H1 (cell line): ENCODE measurements around the gene ZNF777. TPM values are rescaled to one million over a fixed set of nuclear protein-coding genes. Genes with fewer than 3 reads are reported as not detected.

Experiments
- CTCF ChIA-PET: fragments of 300-600 bp; sonication (Branson Sonifier 250); formaldehyde crosslinking; loops from one replicate; lab custom pipeline; 2021; ENCODE audit not compliant: partially characterized antibody; lab: Charles Lee
- POLR2A ChIA-PET: fragments of 300-600 bp; sonication (Branson Sonifier 250); formaldehyde crosslinking; loops from one replicate; lab custom pipeline; 2021; ENCODE audit warnings: inconsistent platforms; ENCODE audit not compliant: partially characterized antibody; lab: Charles Lee
- DNase-seq, 2 experiments: peaks; one replicate each; pipeline versions ENCODE4 v3.0.0 to v3.0.0-alpha.2; 2010 to 2022; ENCODE audit warnings: low spot score in 2 of 2, low read depth in 1 of 2, mixed read lengths in 1 of 2
- FAIRE-seq: peaks from 2 replicates; lab custom pipeline; 2011; peaks lifted over from hg19 to GRCh38; lab: Jason Lieb, UNC
- H2AFZ ChIP-seq: 2 replicates; pipeline ENCODE4 v1.8.1; 2012; ENCODE audit warnings: low read length, inconsistent platforms
- H2AK5ac ChIP-seq: 2 replicates; pipeline ENCODE4 v1.6.1; 2013; ENCODE audit warnings: low read depth, low read length
- H2BK120ac ChIP-seq: replicated peaks from 2 replicates; pipeline ENCODE3; 2013; ENCODE audit warnings: low read depth, low read length, inconsistent platforms
- H2BK12ac ChIP-seq: 2 replicates; pipeline ENCODE4 v1.6.1; 2013; ENCODE audit warnings: low read depth, low read length
- H2BK15ac ChIP-seq: 2 replicates; pipeline ENCODE4 v1.6.1; 2013; ENCODE audit warnings: low read length
- H2BK20ac ChIP-seq: 2 replicates; pipeline ENCODE4 v1.6.1; 2013; ENCODE audit warnings: low read length
- H2BK5ac ChIP-seq: 2 replicates; pipeline ENCODE4 v1.6.1; 2013; ENCODE audit warnings: low read depth, low read length
- H3K14ac ChIP-seq: 2 replicates; pipeline ENCODE4 v1.6.1; 2013; ENCODE audit warnings: inconsistent platforms; ENCODE audit not compliant: insufficient read length
- H3K18ac ChIP-seq: 2 replicates; pipeline ENCODE4 v1.6.1; 2013; ENCODE audit warnings: low read length; ENCODE audit errors: extremely low read depth
- H3K23ac ChIP-seq: 2 replicates; pipeline ENCODE4 v1.6.1; 2013; ENCODE audit warnings: inconsistent platforms; ENCODE audit not compliant: insufficient read length
- H3K23me2 ChIP-seq: 2 replicates; pipeline ENCODE4 v1.6.1; 2013; ENCODE audit warnings: low read depth, low read length
- H3K27ac ChIP-seq: 2 replicates; pipeline ENCODE4 v1.6.1; 2011; ENCODE audit warnings: low read depth, low read length, inconsistent platforms
- H3K27me3 ChIP-seq, 4 experiments: replicated peaks in 1 of 4; 1 replicate in 1 of 4; 2 replicates in 3 of 4; pipeline versions ENCODE4 v1.6.1 to v1.8.1; 2011 to 2013; ENCODE audit warnings: low read length in 3 of 4, mild to moderate bottlenecking in 3 of 4, inconsistent platforms in 2 of 4, mixed read lengths in 2 of 4, moderate library complexity in 1 of 4; ENCODE audit not compliant: control insufficient read depth in 3 of 4, insufficient read depth in 3 of 4; ENCODE audit errors: extremely low read depth in 1 of 4
- H3K36me3 ChIP-seq, 4 experiments: 2 replicates each; pipeline versions ENCODE4 v1.6.1 to v1.8.1; 2011 to 2013; ENCODE audit warnings: mild to moderate bottlenecking in 4 of 4, low read length in 3 of 4, moderate library complexity in 2 of 4, control low read depth in 1 of 4, inconsistent platforms in 1 of 4; ENCODE audit not compliant: insufficient read depth in 4 of 4, control insufficient read depth in 2 of 4
- H3K4ac ChIP-seq: replicated peaks from 2 replicates; pipeline ENCODE3; 2013; ENCODE audit warnings: low read length, low read depth, mixed read lengths, inconsistent platforms; ENCODE audit not compliant: insufficient read length
- H3K4me1 ChIP-seq, 4 experiments: replicated peaks in 1 of 4; 1 replicate in 1 of 4; 2 replicates in 3 of 4; pipeline versions ENCODE4 v1.6.1 to v1.8.1; 2011 to 2013; ENCODE audit warnings: low read length in 3 of 4, inconsistent platforms in 2 of 4, mixed read lengths in 1 of 4; ENCODE audit not compliant: insufficient read depth in 4 of 4, control insufficient read depth in 3 of 4
- H3K4me2 ChIP-seq, 2 experiments: 2 replicates each; pipeline versions ENCODE4 v1.6.1 to v1.8.1; 2011 to 2013; ENCODE audit warnings: low read depth in 2 of 2, low read length in 2 of 2, control low read depth in 1 of 2, inconsistent platforms in 1 of 2, mild to moderate bottlenecking in 1 of 2; ENCODE audit not compliant: insufficient read depth in 1 of 2
- H3K4me3 ChIP-seq, 4 experiments: fragments of 200-600, 300-600 bp in 1 of 4; sonication (generic), shearing (Covaris generic), sonication (Bioruptor Twin) in 1 of 4; 2 replicates each; pipeline versions ENCODE4 v1.5.1 to v1.8.1; 2011 to 2016; ENCODE audit warnings: low read length in 4 of 4, low read depth in 3 of 4, control low read depth in 2 of 4, inconsistent platforms in 2 of 4, mild to moderate bottlenecking in 2 of 4, mixed read lengths in 1 of 4, moderate library complexity in 1 of 4; ENCODE audit not compliant: insufficient read depth in 2 of 4; ENCODE audit errors: extremely low read depth in 1 of 4
- H3K56ac ChIP-seq: replicated peaks from 2 replicates; pipeline ENCODE3; 2013; ENCODE audit warnings: low read depth, mild to moderate bottlenecking, mixed read lengths, low read length, inconsistent platforms; ENCODE audit not compliant: insufficient read length
- H3K79me1 ChIP-seq: 2 replicates; pipeline ENCODE4 v1.6.1; 2013; ENCODE audit warnings: low read depth, low read length, control low read depth
- H3K79me2 ChIP-seq, 2 experiments: 2 replicates each; pipeline versions ENCODE4 v1.6.1 to v1.8.1; 2012 to 2013; ENCODE audit warnings: low read length in 2 of 2, mild to moderate bottlenecking in 2 of 2, inconsistent platforms in 1 of 2; ENCODE audit not compliant: insufficient read depth in 2 of 2, control insufficient read depth in 1 of 2
- H3K9ac ChIP-seq, 4 experiments: replicated peaks in 1 of 4; 1 replicate in 1 of 4; 2 replicates in 3 of 4; pipeline versions ENCODE4 v1.6.1 to v1.8.1; 2011 to 2013; ENCODE audit warnings: low read depth in 3 of 4, low read length in 3 of 4, control low read depth in 2 of 4, mild to moderate bottlenecking in 2 of 4, moderate library complexity in 2 of 4, inconsistent platforms in 1 of 4; ENCODE audit errors: extremely low read depth in 1 of 4
- H3K9me3 ChIP-seq, 2 experiments: 2 replicates each; pipeline versions ENCODE4 v1.6.1 to v1.8.1; 2012 to 2013; ENCODE audit warnings: mild to moderate bottlenecking in 2 of 2, moderate library complexity in 2 of 2, control low read depth in 1 of 2, inconsistent platforms in 1 of 2, low read depth in 1 of 2, low read length in 1 of 2, mixed read lengths in 1 of 2; ENCODE audit not compliant: insufficient read depth in 2 of 2
- H4K20me1 ChIP-seq, 2 experiments: replicated peaks in 1 of 2; 2 replicates each; pipeline versions ENCODE3 to v1.8.1; 2011 to 2013; ENCODE audit warnings: inconsistent platforms in 2 of 2, low read length in 2 of 2, mild to moderate bottlenecking in 1 of 2; ENCODE audit not compliant: insufficient read depth in 2 of 2, control insufficient read depth in 1 of 2
- H4K5ac ChIP-seq: 2 replicates; pipeline ENCODE4 v1.6.1; 2013; ENCODE audit warnings: low read length, low read depth, mixed read lengths, inconsistent platforms; ENCODE audit not compliant: insufficient read length
- H4K8ac ChIP-seq: 2 replicates; pipeline ENCODE4 v1.8.0; 2013; ENCODE audit warnings: mild to moderate bottlenecking, moderate library complexity, low read length, inconsistent platforms; ENCODE audit not compliant: insufficient read depth; ENCODE audit errors: extremely low read depth
- H4K91ac ChIP-seq: replicated peaks from 2 replicates; pipeline ENCODE3; 2013; ENCODE audit warnings: low read length, mixed read lengths, inconsistent platforms; ENCODE audit not compliant: insufficient read length
- ASH2L ChIP-seq: fragments of 200-600, 300-600 bp; sonication (generic); IDR thresholded peaks from one replicate; pipeline ENCODE4 v1.7.1; 2017; ENCODE audit warnings: low read length
- ATF3 ChIP-seq: IDR thresholded peaks from 2 replicates; pipeline ENCODE4 v1.6.1; 2011; ENCODE audit warnings: low read depth, mild to moderate bottlenecking, low read length; ENCODE audit not compliant: insufficient read depth
- BRCA1 ChIP-seq: IDR thresholded peaks from 2 replicates; pipeline ENCODE4 v1.6.1; 2012; ENCODE audit warnings: low read depth, low read length, improper control_type of control experiment
- GABPA ChIP-seq: IDR thresholded peaks from 2 replicates; pipeline ENCODE4 v1.6.1; 2011; ENCODE audit warnings: mild to moderate bottlenecking, low read length, moderate library complexity, borderline replicate concordance; ENCODE audit not compliant: insufficient read depth
- NRF1 ChIP-seq: IDR thresholded peaks from 2 replicates; pipeline ENCODE4 v1.6.1; 2011; ENCODE audit warnings: mild to moderate bottlenecking, low read depth, low read length, improper control_type of control experiment
- POLR2A ChIP-seq, 2 experiments: IDR thresholded peaks; 1 replicate in 1 of 2; 2 replicates in 1 of 2; pipeline ENCODE4 v1.6.1; 2011; ENCODE audit warnings: low read depth in 2 of 2, low read length in 2 of 2, mild to moderate bottlenecking in 2 of 2; ENCODE audit errors: control extremely low read depth in 1 of 2
- POU5F1 ChIP-seq: IDR thresholded peaks from 2 replicates; pipeline ENCODE4 v1.6.1; 2011; ENCODE audit warnings: low read depth, mild to moderate bottlenecking, low read length, moderate library complexity
- SAP30 ChIP-seq: fragments of 300-600 bp; sonication (generic); IDR thresholded peaks from 2 replicates; pipeline ENCODE4 v1.7.1; 2012; ENCODE audit warnings: low read length, moderate library complexity, mild to moderate bottlenecking, inconsistent platforms; ENCODE audit not compliant: insufficient read depth, insufficient replicate concordance
- SIN3A ChIP-seq, 2 experiments: IDR thresholded peaks in 1 of 2; conservative IDR thresholded peaks in 1 of 2; 2 replicates each; pipeline ENCODE4 v1.6.1; 2011 to 2012; ENCODE audit warnings: low read length in 2 of 2, improper control_type of control experiment in 1 of 2, low read depth in 1 of 2, mild to moderate bottlenecking in 1 of 2
- TEAD4 ChIP-seq: IDR thresholded peaks from 2 replicates; pipeline ENCODE4 v1.6.1; 2012; ENCODE audit warnings: low read depth, low read length, inconsistent platforms, mixed read lengths
- USF2 ChIP-seq: IDR thresholded peaks from 2 replicates; pipeline ENCODE4 v1.6.1; 2011; ENCODE audit warnings: low read length, improper control_type of control experiment
- YY1 ChIP-seq: IDR thresholded peaks from 2 replicates; pipeline ENCODE4 v1.6.1; 2011; ENCODE audit warnings: low read depth, mild to moderate bottlenecking, low read length
- WGBS, 2 experiments: shearing (Covaris generic) in 1 of 2; methylation state at CpG; one replicate each; pipeline versions ENCODE4 v1.1.6 to v1.1.7; 2013 to 2015; ENCODE audit warnings: low lambda C conversion rate in 2 of 2, mixed read lengths in 2 of 2, inconsistent platforms in 1 of 2, low coverage in 1 of 2, missing lambda C conversion rate in 1 of 2; ENCODE audit not compliant: insufficient replicate concordance in 2 of 2, insufficient coverage in 1 of 2, insufficient read length in 1 of 2; ENCODE audit errors: extremely low coverage in 1 of 2, missing lambda C conversion rate in 1 of 2; 5-methylcytosine and 5-hydroxymethylcytosine counted together
- polyA plus RNA-seq, 7 experiments: library from polyadenylated mRNA; depleted of rRNA in 3 of 7; stranded (reverse) in 5 of 7; unstranded in 2 of 7; fragments of >200 nt in 5 of 7; fragments of 200-250 nt in 2 of 7; gene quantifications; 1 replicate in 5 of 7; 2 replicates in 1 of 7; 4 replicates in 1 of 7; pipeline versions ENCODE4 v1.2.1 to v1.2.3, GENCODE V29; 2011 to 2013; ENCODE audit warnings: missing spikeins in 2 of 7, mixed read lengths in 2 of 7
- total RNA-seq: library from RNA; stranded (reverse); fragmentation: NEBNext Ultra II Directional; extraction: Animal tissue kit (Norgen Biotek cat#: 25700); gene quantifications from 2 replicates; pipeline ENCODE4 v1.2.1, GENCODE V29; 2021

ZNF777 gene
- total and polyA plus RNA-seq, 2 of the 8 experiments (the other 6 are each of a cell fraction or from before 2014, with no cell fraction given) = 8.0 to 10.1 TPM

GRCh38 chr7:149454006-149454405 lies 6.9 kb downstream of the ZNF777 start:
- H2BK12ac ChIP-seq = no peak overlapping the region
- no peaks in the 10 kb centered on the region for H3K9me3 ChIP-seq
- no peak overlapping the region for H4K91ac ChIP-seq
- no peaks in the 10 kb centered on the region; a peak in 1 of 7 replicates for H3K4me1 ChIP-seq
- H3K4me3 ChIP-seq = no peak overlapping the region
- H3K56ac ChIP-seq = no peak overlapping the region
- H2AK5ac ChIP-seq = no peak overlapping the region
- H3K14ac ChIP-seq = no peak overlapping the region
- peaks cover 5 to 7% of the 10 kb centered on the region in 2 experiments for H4K20me1 ChIP-seq
- no peak overlapping the region for H3K4me2 ChIP-seq
- H3K23me2 ChIP-seq = no peaks in the 10 kb centered on the region
- H2BK5ac ChIP-seq = no peak overlapping the region
- ChIA-PET CTCF (interaction anchor here (0.5 to 1.7 kb wide), 5 partner anchors 20 to 213 kb away, joined by 3 to 4 read pairs (median 3); no protein-coding TSS in a partner anchor), POLR2A (interaction anchor here (1.3 kb wide), 1 partner anchor 14 kb away, joined by 3 read pairs; no protein-coding TSS in a partner anchor)
- no peak overlapping the region for H3K4ac ChIP-seq
- no peak for DNase-seq
- WGBS, 2 experiments = 94% methylated on average over 10 of the region's 10 CpGs; no CpG with 5 or more reads in 1 of the 2 experiments
- FAIRE-seq = no peak
- no peak overlapping the region for H2BK15ac ChIP-seq
- no peak overlapping the region for H3K18ac ChIP-seq
- no peak overlapping the region for H3K23ac ChIP-seq
- H2BK20ac ChIP-seq = no peak overlapping the region
- no peak overlapping the region for H3K9ac ChIP-seq
- peaks cover 0 to 10% of the 10 kb centered on the region in 2 experiments; a peak in 1 of 4 replicates for H3K79me2 ChIP-seq
- peaks cover 0 to 27% (median 17%) of the 10 kb centered on the region in 4 experiments; a peak in 6 of 8 replicates for H3K36me3 ChIP-seq
- H2AFZ ChIP-seq = no peak overlapping the region
- no peak overlapping the region for H3K27ac ChIP-seq
- H3K27me3 ChIP-seq = peaks cover 0 to 11% (median 7%) of the 10 kb centered on the region in 4 experiments; a peak in 6 of 7 replicates
- no peak overlapping the region for H2BK120ac ChIP-seq
- no peak overlapping the region for H4K5ac ChIP-seq
- no peaks in the 10 kb centered on the region for H3K79me1 ChIP-seq
- no peak overlapping the region for H4K8ac ChIP-seq
- TF ChIP-seq USF2 = no peak
- TF ChIP-seq NRF1 = no peak
- no peak for TF ChIP-seq POU5F1
- no peak for TF ChIP-seq POLR2A (IDR thresholded peaks at IDR 0.05; ENCODE audit: control extremely low read depth in 1 of 2, low read depth in 2 of 2, low read length in 2 of 2)
- no peak for TF ChIP-seq GABPA
- TF ChIP-seq YY1 = no peak
- TF ChIP-seq BRCA1 = no peak
- TF ChIP-seq TEAD4 = no peak
- no peak for TF ChIP-seq SIN3A (conservative IDR thresholded peaks at IDR 0.05 in 1 of 2, IDR thresholded peaks at IDR 0.05 in 1 of 2; ENCODE audit: low read depth in 1 of 2, low read length in 2 of 2)
- no peak for TF ChIP-seq SAP30
- no peak for TF ChIP-seq ASH2L
- TF ChIP-seq ATF3 = no peak
